Loucy (cell line): ENCODE measurements around the gene GIMAP5.

ENCODE experiments used
- H2AFZ ChIP-seq: fragments of 200-600 bp; sonication (generic); 2 replicates; pipeline ENCODE4 v1.6.0; 2016; ENCODE audit warnings: antibody characterized with exemption, mild to moderate bottlenecking, low read length, moderate library complexity
- H3F3A ChIP-seq: fragments of 200-600 bp; 2 replicates; pipeline ENCODE4 v1.6.0; 2016; ENCODE audit warnings: antibody characterized with exemption, low read depth, mild to moderate bottlenecking
- H3K27me3 ChIP-seq: fragments of 200-600 bp; sonication (generic); 2 replicates; pipeline ENCODE4 v1.6.1; 2014; ENCODE audit warnings: low read length, mild to moderate bottlenecking; ENCODE audit not compliant: insufficient read depth, poor library complexity, severe bottlenecking
- H3K36me3 ChIP-seq: fragments of 200-600 bp; sonication (generic); 2 replicates; pipeline ENCODE4 v1.6.1; 2016; ENCODE audit warnings: low read length; ENCODE audit not compliant: insufficient read depth
- H3K4me1 ChIP-seq: fragments of 200-600 bp; sonication (generic); 2 replicates; pipeline ENCODE4 v1.5.1; 2014; ENCODE audit warnings: low read length, mild to moderate bottlenecking; ENCODE audit not compliant: insufficient read depth, poor library complexity, severe bottlenecking
- H3K4me2 ChIP-seq: fragments of 200-600 bp; sonication (generic); 2 replicates; pipeline ENCODE4 v1.6.0; 2014; ENCODE audit warnings: antibody characterized with exemption, low read length, low read depth, mild to moderate bottlenecking; ENCODE audit not compliant: poor library complexity, severe bottlenecking
- H3K4me3 ChIP-seq: fragments of 200-600 bp; sonication (generic); 2 replicates; pipeline ENCODE4 v1.5.1; 2014; ENCODE audit warnings: low read length, mild to moderate bottlenecking, mixed read lengths; ENCODE audit not compliant: poor library complexity, severe bottlenecking
- H3K79me2 ChIP-seq: fragments of 200-600 bp; sonication (generic); 2 replicates; pipeline ENCODE4 v1.6.1; 2014; ENCODE audit warnings: low read length; ENCODE audit not compliant: insufficient read depth
- H3K9ac ChIP-seq: fragments of 200-600 bp; sonication (generic); 2 replicates; pipeline ENCODE4 v1.6.0; 2014; ENCODE audit warnings: mild to moderate bottlenecking, low read depth, low read length, moderate library complexity; ENCODE audit not compliant: poor library complexity, severe bottlenecking
- H3K9me2 ChIP-seq: fragments of 200-600 bp; sonication (generic); replicated peaks from 2 replicates; pipeline ENCODE4 v1.6.1; 2016; ENCODE audit warnings: low read depth, low read length, mixed read lengths
- H3K9me3 ChIP-seq: fragments of 200-600 bp; sonication (generic); 2 replicates; pipeline ENCODE4 v1.6.1; 2014; ENCODE audit warnings: mild to moderate bottlenecking, antibody characterized with exemption, low read length, low read depth; ENCODE audit not compliant: insufficient read depth
- H4K20me1 ChIP-seq: fragments of 200-600 bp; sonication (generic); 2 replicates; pipeline ENCODE4 v1.6.0; 2014; ENCODE audit warnings: antibody characterized with exemption, low read length, mild to moderate bottlenecking; ENCODE audit not compliant: insufficient read depth, poor library complexity, severe bottlenecking
- CTCF ChIP-seq: fragments of 200-600 bp; sonication (generic); conservative IDR thresholded peaks from 2 replicates; pipeline ENCODE4 v1.5.1; 2014; ENCODE audit warnings: mild to moderate bottlenecking, antibody characterized with exemption, low read length
- EZH2phosphoT487 ChIP-seq: fragments of 200-600 bp; IDR thresholded peaks from 2 replicates; pipeline ENCODE4 v1.6.1; 2018; ENCODE audit warnings: antibody characterized with exemption, mild to moderate bottlenecking, moderate library complexity, borderline replicate concordance

GIMAP5 gene

GRCh38 chr7:150728011-150728410 is 9.2 kb upstream of the GIMAP5 start:
- no peaks in the 10 kb centered on the region for H4K20me1 ChIP-seq
- H3K9me2 ChIP-seq, result no peaks in the 10 kb centered on the region
- no peak overlapping the region for H3K4me3 ChIP-seq
- no peaks in the 10 kb centered on the region for H3K27me3 ChIP-seq
- no peaks in the 10 kb centered on the region for H3F3A ChIP-seq
- no peak overlapping the region for H3K4me2 ChIP-seq
- TF ChIP-seq EZH2phosphoT487 (no peak), CTCF (no peak)
- H3K9ac ChIP-seq, result no peak overlapping the region
- no peak overlapping the region for H2AFZ ChIP-seq
- no peaks in the 10 kb centered on the region for H3K79me2 ChIP-seq
- peaks cover 18% of the 10 kb centered on the region for H3K4me1 ChIP-seq
- peaks cover 24% of the 10 kb centered on the region; the same call in 1 of the 2 replicates for H3K9me3 ChIP-seq
- no peaks in the 10 kb centered on the region for H3K36me3 ChIP-seq

GRCh38 chr7:150728609-150729008 is 8.6 kb upstream of the GIMAP5 start:
- peaks cover 13% of the 10 kb centered on the region for H3K4me1 ChIP-seq
- H4K20me1 ChIP-seq, result no peaks in the 10 kb centered on the region
- TF ChIP-seq EZH2phosphoT487, result no peak
- no peak for TF ChIP-seq CTCF
- H3K9me3 ChIP-seq, result peaks cover 24% of the 10 kb centered on the region; the same call in 1 of the 2 replicates
- no peaks in the 10 kb centered on the region for H3K36me3 ChIP-seq
- no peaks in the 10 kb centered on the region for H3F3A ChIP-seq
- no peak overlapping the region for H3K9ac ChIP-seq
- no peaks in the 10 kb centered on the region for H3K9me2 ChIP-seq
- H2AFZ ChIP-seq, result no peak overlapping the region
- no peak overlapping the region for H3K4me3 ChIP-seq
- no peak overlapping the region for H3K4me2 ChIP-seq
- H3K27me3 ChIP-seq, result no peaks in the 10 kb centered on the region
- H3K79me2 ChIP-seq, result no peaks in the 10 kb centered on the region

GRCh38 chr7:150731916-150732315 is 5.3 kb upstream of the GIMAP5 start:
- peak overlapping the region; percentile 21; the same call in 1 of the 2 replicates for H2AFZ ChIP-seq
- H3K9ac ChIP-seq, result no peak overlapping the region
- H3K4me2 ChIP-seq, result no peak overlapping the region
- H3K36me3 ChIP-seq, result no peaks in the 10 kb centered on the region
- H3F3A ChIP-seq, result no peaks in the 10 kb centered on the region
- H4K20me1 ChIP-seq, result no peaks in the 10 kb centered on the region
- H3K27me3 ChIP-seq, result no peaks in the 10 kb centered on the region
- TF ChIP-seq CTCF (no peak), EZH2phosphoT487 (no peak)
- no peak overlapping the region for H3K4me3 ChIP-seq
- H3K9me2 ChIP-seq, result no peaks in the 10 kb centered on the region
- H3K79me2 ChIP-seq, result no peaks in the 10 kb centered on the region
- H3K4me1 ChIP-seq, result peaks cover 20% of the 10 kb centered on the region
- H3K9me3 ChIP-seq, result peaks cover 21% of the 10 kb centered on the region; the same call in 1 of the 2 replicates
